NCI-H1930 (cell line): ENCODE data around the gene ETFBKMT.
"Not testable (repeated sequence)": the region's sequence is repeated elsewhere in the genome, so short reads cannot be mapped to it uniquely, and the experiment has no call there.

Experiments
- DNase-seq, 2 experiments: peaks; one replicate each; lab custom pipeline; 2025; lab: John Stamatoyannopoulos, UW

The ETFBKMT gene

DNA sequence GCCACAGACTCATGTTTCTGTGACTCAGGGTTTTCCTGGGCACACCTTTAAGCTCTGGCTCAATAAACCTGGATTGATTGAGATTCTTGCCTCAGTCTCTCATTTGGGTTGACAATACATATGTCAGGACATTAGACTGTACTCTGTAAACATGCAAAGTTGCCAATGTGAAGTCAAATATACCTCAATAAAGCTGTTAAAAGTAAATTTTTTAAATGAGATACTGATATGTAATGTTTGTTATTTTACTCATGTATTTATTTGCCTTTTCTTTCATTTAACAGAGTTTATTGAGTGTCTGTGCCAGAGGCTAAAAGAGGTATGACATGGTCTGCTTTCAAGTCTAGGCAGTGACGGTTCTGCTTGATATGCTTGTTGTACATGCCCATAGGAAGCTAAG is 3.7 kb upstream of the ETFBKMT start:
- DNase-seq = no peak

DNA sequence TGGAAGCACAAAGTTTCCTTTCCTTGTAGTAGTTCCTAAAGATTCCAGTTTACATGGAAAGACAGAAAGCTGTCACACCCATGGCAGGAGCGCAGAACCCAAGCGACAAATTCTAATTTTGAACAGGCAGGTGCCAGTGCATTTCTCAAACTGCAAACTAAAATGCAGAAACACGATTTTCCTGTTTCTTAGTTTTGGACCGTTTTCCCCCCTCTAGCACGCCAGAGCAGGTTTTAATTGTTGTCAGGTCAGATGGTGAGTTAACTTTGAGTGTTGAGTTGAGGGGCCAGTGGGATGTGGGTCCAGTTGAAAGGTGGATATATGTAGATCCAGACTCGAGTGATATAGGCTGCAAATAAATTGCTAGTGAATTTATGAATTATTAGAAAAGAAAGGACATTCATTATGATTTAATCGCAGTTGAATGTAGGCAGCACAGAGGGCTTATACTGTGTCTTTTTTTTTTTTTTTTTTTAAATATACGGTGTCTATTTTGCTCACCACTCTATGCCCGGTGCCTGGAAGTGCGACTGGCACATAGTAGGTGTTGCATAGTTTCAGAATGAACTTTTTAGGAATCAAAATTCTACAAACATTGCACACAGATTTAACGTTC is 909 bp upstream of the ETFBKMT start:
- no peak for DNase-seq

DNA sequence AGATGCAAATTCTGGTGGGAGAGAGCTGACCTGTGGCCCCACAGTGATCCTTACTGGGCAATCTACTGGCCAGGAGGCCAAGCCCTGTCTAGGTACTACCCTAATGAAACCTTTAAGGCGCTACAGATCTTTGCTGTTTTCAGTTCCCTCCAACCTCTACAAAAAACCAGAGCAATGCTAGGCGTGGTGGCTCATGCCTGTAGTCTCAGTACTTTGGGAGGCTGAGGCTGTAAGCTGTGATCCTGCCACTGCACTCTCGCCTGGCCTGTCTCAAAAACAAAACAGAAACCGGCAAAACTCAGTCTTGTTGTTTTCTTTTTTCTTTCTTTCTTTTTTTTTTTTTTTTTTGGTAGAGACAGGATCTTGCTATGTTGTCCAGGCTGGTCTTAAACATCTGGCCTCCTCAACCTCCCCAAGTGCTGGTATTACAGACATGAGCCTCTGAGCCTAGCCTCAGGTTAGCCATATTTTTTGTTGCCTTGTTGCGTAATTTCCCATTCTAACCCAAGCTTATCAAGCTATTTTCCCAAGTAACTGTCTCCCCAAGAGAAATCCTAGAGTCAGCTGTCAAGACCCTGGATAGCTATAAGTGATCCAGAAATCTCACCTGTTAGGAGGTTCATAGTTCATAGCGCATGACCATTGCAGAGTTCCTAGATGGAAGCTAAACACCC is 2.8 kb downstream of the ETFBKMT start:
- no peak for DNase-seq

DNA sequence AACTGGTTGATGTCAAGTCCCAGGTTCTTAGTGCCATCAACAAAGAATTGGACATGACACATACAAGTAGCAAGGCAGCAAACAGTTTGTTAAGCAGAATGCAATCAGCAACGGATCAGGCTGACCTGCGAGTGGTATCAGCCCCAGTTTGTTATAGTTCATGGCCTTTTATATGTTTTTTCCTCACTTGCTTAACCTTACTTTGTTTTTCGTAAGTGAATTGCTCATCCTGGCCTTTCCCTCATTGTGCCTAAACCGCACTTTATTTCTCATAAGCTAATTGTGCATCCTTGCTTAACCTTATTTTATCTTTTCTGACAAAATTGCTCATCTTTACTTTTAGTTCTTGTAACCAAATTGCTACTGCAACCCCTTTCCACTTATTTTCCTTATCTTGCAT is 4.1 kb downstream of the ETFBKMT start:
- DNase-seq = no peak

DNA sequence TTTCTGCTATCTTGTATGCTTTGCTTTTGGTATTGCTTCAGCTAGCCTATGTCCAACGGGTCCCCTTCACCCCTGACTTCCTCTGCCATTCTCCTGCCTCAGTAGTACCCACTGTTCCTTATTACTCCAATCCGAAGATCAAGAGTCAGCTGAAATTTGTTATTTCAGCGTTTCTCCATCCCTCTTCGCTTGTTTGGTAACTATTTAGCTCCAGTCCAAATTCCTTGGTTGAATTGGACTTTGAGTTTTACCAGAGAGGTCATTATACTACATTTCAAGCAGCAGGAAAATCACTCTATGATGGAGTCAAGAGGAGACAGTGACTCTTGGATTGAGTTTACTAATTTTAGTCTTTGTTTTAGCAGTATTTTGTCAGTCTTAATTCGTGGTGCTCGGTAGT is 4.5 kb downstream of the ETFBKMT start:
- no peak for DNase-seq

DNA sequence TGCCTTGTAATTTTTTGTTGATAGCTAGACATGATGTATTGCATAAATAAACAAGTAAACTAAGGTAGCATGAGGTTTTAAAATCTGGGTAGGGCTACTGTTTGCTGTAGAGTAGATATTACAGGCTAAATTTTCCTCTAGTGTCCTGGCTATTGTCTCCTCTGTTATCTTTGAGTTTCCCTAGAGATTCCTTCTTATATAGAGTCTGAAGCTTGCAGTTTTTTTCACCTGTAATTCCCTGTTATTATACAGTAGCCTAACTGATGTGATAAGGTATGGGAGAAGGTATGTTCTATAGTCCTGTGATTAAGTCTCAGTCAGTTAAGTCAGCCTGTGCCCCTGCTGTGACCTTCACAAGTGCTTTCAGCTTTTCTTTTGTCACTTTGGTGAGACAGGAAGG is 9.5 kb downstream of the ETFBKMT start:
- DNase-seq = no peak

DNA sequence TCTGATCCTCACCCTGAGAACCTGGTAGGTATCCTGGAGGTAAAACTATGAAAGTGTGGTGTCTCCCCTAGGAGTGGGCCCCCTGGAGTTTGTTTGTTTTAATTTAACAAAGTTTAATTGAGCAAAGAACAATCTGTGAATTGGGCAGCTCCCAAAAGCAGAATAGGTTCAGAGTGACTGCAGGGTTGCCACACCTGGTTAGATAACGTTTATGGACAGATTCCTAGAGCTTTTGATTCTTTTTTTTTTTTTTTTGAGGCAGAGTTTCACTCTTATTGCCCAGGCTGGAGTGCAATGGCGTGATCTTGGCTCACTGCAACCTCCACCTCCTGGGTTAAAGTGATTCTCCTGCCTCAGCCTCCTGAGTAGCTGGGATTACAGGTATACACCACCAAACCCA is 10.1 kb downstream of the ETFBKMT start:
- not testable (repeated sequence) for DNase-seq

DNA sequence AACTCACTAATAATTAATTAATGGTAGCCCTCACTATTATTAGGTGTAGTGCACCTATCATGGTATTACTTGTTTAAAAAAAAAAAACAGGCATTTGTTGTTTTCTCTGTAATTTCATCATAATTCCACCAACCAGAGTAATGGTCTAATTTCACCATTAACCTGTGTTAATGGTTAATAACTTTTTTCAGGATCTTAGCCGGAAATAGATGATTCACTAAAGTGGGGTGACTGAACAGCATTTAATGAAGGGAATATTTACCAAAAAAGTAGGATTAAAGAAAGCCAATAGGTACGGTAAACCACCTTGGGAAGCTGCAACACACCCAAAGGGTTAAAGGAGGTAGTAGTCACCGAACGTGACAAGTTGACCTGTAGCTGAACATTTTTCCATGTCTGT is 13.0 kb downstream of the ETFBKMT start:
- DNase-seq = no peak

DNA sequence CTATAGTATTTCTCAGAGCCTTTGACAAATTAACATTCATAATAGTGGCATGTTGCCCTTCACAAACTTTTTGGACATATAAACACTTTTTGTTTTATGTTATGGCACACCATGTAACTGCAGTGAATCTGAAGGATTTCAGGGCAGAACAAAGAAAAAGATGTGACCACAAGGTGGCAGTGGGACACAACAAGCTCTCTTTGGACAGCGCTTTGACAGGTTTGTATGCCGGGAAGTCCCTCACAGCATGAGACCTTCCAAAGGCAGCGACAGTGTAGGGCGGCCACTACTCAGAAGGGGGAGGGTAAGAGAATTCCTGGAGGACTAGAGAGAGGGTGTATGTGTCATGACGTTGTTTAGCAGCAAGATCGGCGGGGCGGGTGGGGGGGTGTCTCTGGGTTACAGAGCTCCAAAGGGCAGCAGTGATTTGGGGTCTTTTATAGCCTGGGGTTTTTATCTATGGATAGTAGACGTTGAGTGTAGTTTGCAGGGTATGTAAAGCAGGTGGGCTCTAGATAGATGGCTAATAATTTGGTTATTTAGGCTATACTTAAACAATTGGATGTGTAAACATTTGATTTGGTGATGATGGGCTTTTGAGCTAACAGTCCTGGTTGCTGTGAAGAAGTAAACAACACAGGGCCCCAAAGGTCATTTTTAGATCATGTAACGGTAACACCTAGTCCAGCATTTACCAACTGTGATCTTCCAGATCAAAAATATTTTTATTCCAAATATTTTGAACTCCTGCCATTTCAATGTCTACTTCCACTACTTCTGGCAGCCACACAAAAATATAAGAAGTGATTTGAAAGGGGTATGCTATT is 22.9 kb downstream of the ETFBKMT start:
- DNase-seq = peak; percentile 58 to 76

DNA sequence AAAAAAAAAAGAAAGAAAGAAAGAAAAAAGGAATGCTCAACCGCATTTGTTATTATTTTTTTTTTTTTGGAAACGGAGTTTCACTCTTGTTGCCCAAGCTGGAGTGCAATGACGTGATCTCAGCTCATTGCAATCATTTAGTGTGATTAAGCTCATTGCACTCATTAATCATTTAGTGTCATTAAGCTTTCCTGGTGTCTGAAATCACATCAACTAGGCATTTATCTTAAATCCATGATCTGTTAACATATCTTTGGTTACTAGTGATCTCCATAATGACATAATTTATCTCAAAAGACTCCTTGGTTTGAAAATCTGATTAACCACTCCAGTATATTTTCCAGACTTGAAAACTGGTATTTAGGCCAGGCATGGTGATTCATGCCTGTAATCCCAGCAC is 26.3 kb downstream of the ETFBKMT start:
- no peak for DNase-seq

DNA sequence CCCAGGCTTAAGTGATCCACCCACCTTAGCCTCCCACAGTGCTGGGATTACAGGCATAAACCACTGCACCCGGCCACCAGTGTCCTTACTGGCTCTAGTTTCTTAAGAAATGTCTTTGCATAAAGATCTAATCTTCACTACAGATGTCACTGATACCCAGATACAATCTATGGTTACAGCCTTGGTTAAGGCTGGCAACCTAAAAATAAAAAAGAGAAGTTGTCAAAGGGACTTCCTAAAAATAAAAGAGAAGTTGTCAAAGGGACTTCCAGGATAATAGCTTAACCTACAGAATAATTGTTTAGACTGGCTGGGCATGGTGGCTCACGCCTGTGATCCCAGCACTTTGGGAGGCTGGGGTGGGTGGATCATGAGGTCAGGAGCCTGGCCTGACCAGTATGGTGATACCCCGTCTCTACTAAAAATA is 27.6 kb downstream of the ETFBKMT start:
- DNase-seq = no peak

DNA sequence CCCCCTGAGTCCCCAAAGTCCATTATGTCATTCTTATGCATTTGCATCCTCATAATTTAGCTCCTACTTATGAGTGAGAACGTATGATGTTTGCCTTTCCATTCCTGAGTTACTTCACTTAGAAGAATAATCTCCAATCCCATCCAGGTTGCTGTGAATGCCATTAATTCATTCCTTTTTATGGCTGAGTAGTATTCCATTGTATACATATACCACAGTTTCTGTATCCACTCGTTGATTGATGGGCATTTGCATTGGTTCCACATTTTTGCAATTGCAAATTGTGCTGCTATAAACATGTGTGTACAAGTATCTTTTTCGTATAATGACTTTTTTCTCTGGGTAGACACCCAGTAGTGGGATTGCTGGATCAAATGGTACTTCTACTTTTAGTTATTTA is 30.4 kb downstream of the ETFBKMT start:
- not testable (repeated sequence) for DNase-seq

DNA sequence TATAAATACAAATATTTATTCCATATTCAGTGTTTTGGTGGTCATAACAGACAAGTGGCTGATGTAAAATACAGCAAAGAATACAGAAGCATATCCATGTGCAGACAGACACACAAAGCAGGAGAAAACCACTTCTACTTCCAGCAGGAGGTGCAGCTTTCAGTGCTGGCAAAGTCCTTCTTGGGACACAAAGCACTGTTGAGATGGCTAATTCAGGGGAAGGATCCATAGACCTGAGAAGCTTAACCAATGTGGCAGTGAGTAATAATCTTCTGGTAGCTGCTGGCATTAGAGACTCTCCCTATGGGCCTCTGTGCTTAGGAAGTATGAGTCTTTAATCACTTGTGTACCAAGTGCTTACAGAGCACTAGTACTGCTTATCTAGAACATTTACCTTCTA is 42.6 kb downstream of the ETFBKMT start:
- no peak for DNase-seq

DNA sequence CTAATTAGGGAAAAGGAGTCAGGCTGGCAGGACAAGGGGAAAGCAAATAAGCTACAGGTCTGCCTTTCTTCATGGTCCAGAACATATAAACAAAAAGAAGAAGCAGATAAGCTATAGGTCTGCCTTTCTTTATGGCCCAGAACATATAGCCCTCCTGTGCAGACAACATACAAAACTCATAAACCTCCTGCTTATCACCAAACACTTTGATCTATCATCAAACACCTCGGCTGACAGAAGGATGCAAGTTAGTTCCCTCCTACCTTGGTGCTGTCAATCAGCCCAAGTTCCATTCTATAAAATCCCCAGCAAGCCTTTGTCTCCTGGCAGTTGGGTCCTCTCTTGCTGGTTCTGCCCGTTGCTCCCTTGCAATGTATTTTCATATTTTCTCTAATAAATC is 46.1 kb downstream of the ETFBKMT start:
- no peak for DNase-seq

DNA sequence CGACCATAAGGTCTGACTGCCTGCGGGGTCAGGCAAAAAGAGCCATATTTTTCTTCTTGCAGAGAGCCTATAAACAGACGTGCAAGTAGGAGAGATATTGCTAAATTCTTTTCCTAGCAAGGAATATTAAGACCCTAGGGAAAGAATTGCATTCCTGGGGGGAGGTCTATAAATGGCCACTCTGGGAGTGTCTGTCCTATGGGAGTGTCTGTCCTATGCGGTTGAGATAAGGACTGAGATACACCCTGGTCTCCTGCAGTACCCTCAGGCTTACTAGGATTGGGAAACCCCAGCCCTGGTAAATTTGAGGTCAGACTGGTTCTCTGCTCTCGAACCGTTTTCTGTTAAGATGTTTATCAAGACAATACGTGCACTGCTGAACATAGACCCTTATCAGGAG is 48.6 kb downstream of the ETFBKMT start:
- not testable (repeated sequence) for DNase-seq

DNA sequence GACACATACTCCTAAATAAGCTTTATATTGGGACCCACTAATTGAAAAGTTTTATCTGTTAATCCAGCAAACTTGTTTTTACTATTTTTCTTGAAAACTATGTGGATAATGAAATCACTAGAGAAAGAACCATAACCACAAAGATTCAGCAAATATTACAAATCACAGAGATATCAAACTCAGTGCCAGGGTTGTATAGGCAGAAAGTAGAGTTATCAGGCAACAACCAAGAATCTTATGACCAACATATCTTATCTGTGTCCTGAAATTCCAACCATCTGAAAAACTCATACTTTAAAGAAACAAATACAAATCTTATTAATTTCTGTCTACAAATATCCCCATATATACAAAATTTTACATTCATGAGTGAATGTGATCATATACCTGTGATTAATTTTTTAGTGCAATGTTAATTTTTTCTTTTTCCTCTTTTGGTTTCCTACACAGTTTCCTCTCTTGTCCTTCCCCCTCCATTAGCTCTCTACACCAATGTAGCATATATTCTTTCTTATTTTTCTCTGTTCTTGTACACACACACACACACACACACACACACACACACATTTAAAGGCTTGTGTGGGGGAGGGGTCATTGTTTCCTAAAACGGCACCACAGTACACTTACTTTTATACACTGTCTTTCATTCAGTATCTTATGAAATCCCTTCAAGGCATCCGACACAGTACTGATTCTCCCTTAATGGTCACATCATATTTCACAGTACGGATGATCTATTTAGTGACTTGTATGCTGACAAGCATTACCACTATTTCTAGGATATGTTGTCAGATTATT is 50.7 kb downstream of the ETFBKMT start:
- DNase-seq = no peak

DNA sequence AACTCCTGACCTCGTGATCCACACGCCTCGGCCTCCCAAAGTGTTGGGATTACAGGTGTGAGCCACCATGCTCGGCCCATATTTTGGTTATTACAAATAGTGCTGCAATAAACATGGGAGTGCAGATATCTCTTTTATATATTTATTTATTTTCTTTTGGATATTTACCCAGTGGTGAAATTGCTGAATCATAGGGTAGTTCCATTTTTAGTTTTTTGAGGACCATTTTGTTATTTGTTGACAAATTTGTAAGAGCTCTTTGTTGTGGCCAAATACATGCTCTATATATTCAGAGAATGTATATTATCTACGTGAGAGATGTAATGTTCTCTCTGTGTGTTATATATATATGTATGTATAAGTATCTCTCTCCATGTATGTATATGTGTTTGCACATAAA is 53.4 kb downstream of the ETFBKMT start:
- no peak for DNase-seq

DNA sequence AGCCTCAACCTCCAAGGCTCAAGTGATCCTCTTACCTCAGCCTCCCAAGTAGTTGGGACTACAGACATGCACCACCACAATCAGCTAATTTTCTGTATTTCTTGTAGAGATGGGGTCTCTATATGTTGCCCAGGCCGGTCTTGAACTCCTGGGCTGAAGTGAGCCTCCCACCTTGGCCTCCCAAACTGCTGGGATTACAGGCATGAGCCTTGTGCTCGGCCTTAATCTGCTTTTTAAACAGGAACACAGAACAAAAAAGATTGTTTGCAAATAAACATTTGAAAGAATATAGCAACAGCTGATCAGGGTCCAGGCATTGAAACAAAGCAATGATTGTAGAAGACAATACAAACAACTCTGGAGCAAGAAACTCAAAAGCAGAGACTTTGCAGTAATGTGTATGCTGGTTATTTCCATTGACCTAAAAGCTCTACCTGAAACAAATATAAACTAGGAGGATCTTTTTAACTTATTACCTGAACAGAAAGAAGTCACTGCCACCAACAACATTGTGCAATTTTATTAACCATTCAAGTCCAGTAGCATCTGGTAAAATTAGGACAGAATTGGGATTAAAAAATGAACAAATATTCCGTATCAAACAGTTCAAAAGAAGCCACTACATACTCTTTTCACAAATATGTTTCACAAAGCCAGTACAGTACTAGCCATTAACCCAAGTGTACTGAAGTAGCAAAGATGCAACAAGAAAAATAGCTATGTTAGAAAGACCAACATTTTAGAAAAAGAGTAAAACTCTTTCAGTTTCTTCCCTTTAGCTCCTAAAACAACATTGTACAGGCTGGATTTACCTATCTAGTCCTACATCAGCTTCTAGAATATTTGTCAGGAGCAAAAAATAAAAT is 55.2 kb downstream of the ETFBKMT start:
- DNase-seq = no peak

DNA sequence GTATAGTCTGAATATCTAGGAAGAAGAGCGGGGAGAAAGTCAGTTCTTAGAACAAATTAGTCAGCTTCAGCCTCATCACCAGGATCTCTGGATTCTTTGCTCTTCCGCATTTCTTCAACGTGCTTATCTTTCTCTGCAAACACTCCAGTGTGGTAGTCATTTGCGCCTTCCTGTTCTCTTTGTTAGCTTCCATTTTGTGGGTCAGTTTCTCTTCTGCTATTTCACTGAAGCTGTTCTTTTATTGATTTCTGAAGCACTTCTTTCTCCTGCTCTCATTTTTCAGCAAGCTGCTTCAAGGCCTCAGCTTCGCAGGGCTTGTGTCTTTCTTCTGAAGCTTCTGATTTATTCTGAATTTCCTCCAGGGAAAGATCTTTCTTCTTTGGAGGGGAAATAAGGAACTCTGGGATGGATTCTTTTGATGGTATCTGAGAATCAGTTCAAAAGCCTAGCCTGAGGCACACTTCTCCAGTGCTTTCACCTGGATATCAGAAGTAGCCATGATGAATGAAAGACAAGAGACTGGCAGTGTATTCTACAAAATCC is 55.9 kb downstream of the ETFBKMT start:
- no peak for DNase-seq

DNA sequence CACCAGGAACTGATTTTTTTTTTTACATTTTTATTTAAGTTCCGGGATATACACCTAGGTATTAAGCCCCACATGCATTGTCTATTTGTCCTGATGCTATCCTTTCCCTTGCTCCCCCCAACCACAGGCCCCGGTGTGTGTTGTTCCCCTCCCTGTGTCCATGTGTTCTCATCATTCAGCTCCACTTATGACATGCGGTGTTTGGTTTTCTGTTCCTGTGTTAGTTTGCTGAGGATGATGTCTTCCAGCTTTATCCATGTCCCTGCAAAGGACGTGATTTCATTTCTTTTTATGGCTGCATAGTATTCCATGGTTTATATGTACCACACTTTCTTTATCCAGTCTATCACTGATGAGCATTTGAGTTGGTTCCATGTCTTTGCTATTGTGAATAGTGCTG is 57.5 kb downstream of the ETFBKMT start:
- not testable (repeated sequence) for DNase-seq
